HEK293T (cell line): ENCODE data around the gene COX6A2.

Experiments used
- ARNT ChIP-seq: fragments of 450-650 bp; IDR thresholded peaks from 2 replicates; pipeline ENCODE4 v1.6.1; 2017; ENCODE audit warnings: mild to moderate bottlenecking
- BHLHE40 ChIP-seq: fragments of 450-650 bp; IDR thresholded peaks from 2 replicates; pipeline ENCODE4 v1.6.1; 2016; ENCODE audit warnings: mild to moderate bottlenecking, moderate library complexity, borderline replicate concordance
- CTBP1 ChIP-seq: fragments of 450-650 bp; IDR thresholded peaks from 2 replicates; pipeline ENCODE4 v1.6.1; 2016; ENCODE audit warnings: borderline replicate concordance
- ELF4 ChIP-seq: fragments of 450-650 bp; IDR thresholded peaks from 2 replicates; pipeline ENCODE4 v1.6.1; 2017; ENCODE audit warnings: antibody characterized with exemption
- FOXA1 ChIP-seq: fragments of 450-650 bp; IDR thresholded peaks from 2 replicates; pipeline ENCODE4 v1.6.1; 2016; ENCODE audit warnings: mild to moderate bottlenecking
- FOXM1 ChIP-seq: fragments of 450-650 bp; IDR thresholded peaks from 2 replicates; pipeline ENCODE4 v1.6.1; 2017; ENCODE audit warnings: mild to moderate bottlenecking, borderline replicate concordance
- HDGF ChIP-seq: fragments of 450-650 bp; IDR thresholded peaks from 2 replicates; pipeline ENCODE4 v1.6.1; 2017; ENCODE audit warnings: antibody characterized with exemption, borderline replicate concordance
- NFRKB ChIP-seq: fragments of 450-650 bp; IDR thresholded peaks from 2 replicates; pipeline ENCODE4 v1.6.1; 2016; ENCODE audit warnings: mild to moderate bottlenecking, moderate library complexity
- SP1 ChIP-seq: fragments of 450-650 bp; IDR thresholded peaks from 2 replicates; pipeline ENCODE4 v1.6.1; 2017
- SUZ12 ChIP-seq: fragments of 450-650 bp; IDR thresholded peaks from 2 replicates; pipeline ENCODE4 v1.6.1; 2016; ENCODE audit warnings: mild to moderate bottlenecking

- TF ChIP-seq FOXM1 (no peak), CTBP1 (no peak), BHLHE40 (no peak), SUZ12 (no peak), ELF4 (peak; percentile 89), HDGF (no peak), NFRKB (no peak), FOXA1 (no peak), ARNT (no peak), SP1 (no peak)
These were observed 30.9 kb upstream of the COX6A2 start, which contains the start of gene ARMC5 for GRCh38 chr16:31458844-31459686.
